OCI-LY3 (cell line): Measurements from ENCODE around the gene SEMA5A.

Experiments
- H2AFZ ChIP-seq: fragments of 200-600, 300-600 bp; shearing (Covaris generic); 2 replicates; pipeline ENCODE4 v1.6.0; 2014; ENCODE audit warnings: antibody characterized with exemption, low read depth, low read length
- H3K27ac ChIP-seq: fragments of 200-600, 300-600 bp; sonication (generic); 2 replicates; pipeline ENCODE4 v1.5.1; 2014; ENCODE audit warnings: mild to moderate bottlenecking, low read length, moderate library complexity, mixed read lengths
- H3K27me3 ChIP-seq: fragments of 200-600, 300-600 bp; sonication (generic); 2 replicates; pipeline ENCODE4 v1.6.1; 2014; ENCODE audit warnings: low read depth, low read length, mixed read lengths
- H3K36me3 ChIP-seq: fragments of 200-600, 300-600 bp; sonication (generic); replicated peaks from 2 replicates; pipeline ENCODE3; 2014; ENCODE audit warnings: low read depth, low read length, mixed read lengths
- H3K4me1 ChIP-seq: fragments of 300-600, 200-600 bp; sonication (generic); 2 replicates; pipeline ENCODE4 v1.6.1; 2014; ENCODE audit warnings: low read length, mixed read lengths
- H3K4me2 ChIP-seq: fragments of 200-600, 300-600 bp; sonication (generic); 2 replicates; pipeline ENCODE4 v1.6.1; 2014; ENCODE audit warnings: low read length, mixed read lengths
- H3K4me3 ChIP-seq: fragments of 300-600, 200-600 bp; sonication (generic); 2 replicates; pipeline ENCODE4 v1.5.1; 2014; ENCODE audit warnings: antibody characterized with exemption, mild to moderate bottlenecking, low read length, moderate library complexity
- H3K79me2 ChIP-seq: fragments of 300-600, 200-600 bp; shearing (Covaris generic); 2 replicates; pipeline ENCODE4 v1.6.1; 2014; ENCODE audit warnings: mild to moderate bottlenecking, low read length, mixed read lengths
- H3K9ac ChIP-seq: fragments of 300-600, 200-600 bp; shearing (Covaris generic); 2 replicates; pipeline ENCODE4 v1.6.0; 2014; ENCODE audit warnings: mild to moderate bottlenecking, low read length, moderate library complexity
- H3K9me3 ChIP-seq: fragments of 200-600, 300-600 bp; shearing (Covaris generic); 2 replicates; pipeline ENCODE4 v1.6.1; 2014; ENCODE audit warnings: low read length, mixed read lengths; ENCODE audit not compliant: insufficient read depth
- H4K20me1 ChIP-seq: fragments of 200-600, 300-600 bp; sonication (generic); 2 replicates; pipeline ENCODE4 v1.6.1; 2016; ENCODE audit warnings: low read length, mixed read lengths; ENCODE audit not compliant: insufficient read depth
- CTCF ChIP-seq: fragments of 200-600, 300-600 bp; sonication (generic); IDR thresholded peaks from 2 replicates; pipeline ENCODE4 v1.5.1; 2014; ENCODE audit warnings: antibody characterized with exemption, low read length, low read depth
- EZH2phosphoT487 ChIP-seq: fragments of 200-600 bp; shearing (Covaris generic); IDR thresholded peaks from 2 replicates; pipeline ENCODE4 v1.6.1; 2018; ENCODE audit warnings: antibody characterized with exemption, mixed run types, low read depth

SEMA5A gene

GRCh38 chr5:9173281-9174048 lies 372.4 kb downstream of the SEMA5A start:
- no peak overlapping the region for H2AFZ ChIP-seq
- H3K4me1 ChIP-seq = peaks cover 6% of the 10 kb centered on the region
- H3K4me2 ChIP-seq = no peak overlapping the region
- H3K36me3 ChIP-seq = no peaks in the 10 kb centered on the region
- no peak overlapping the region for H3K27ac ChIP-seq
- no peak overlapping the region for H3K4me3 ChIP-seq
- H3K27me3 ChIP-seq = 0 out of 2 replicates have a peak, but pooled peaks cover 5% of the 10 kb centered on the region
- H4K20me1 ChIP-seq = no peaks in the 10 kb centered on the region
- H3K9ac ChIP-seq = no peak overlapping the region
- H3K79me2 ChIP-seq = no peaks in the 10 kb centered on the region
- no peaks in the 10 kb centered on the region for H3K9me3 ChIP-seq
- TF ChIP-seq CTCF (no peak), EZH2phosphoT487 (no peak)

- Histone ChIP-seq H3K79me2 (no peaks in the 10 kb centered on the region), H3K36me3 (no peaks in the 10 kb centered on the region), H3K4me1 (peaks cover 6% of the 10 kb centered on the region), H3K27ac (no peak overlapping the region), H3K4me2 (no peak overlapping the region), H3K27me3 (0 out of 2 replicates have a peak, but pooled peaks cover 5% of the 10 kb centered on the region), H3K4me3 (no peak overlapping the region), H2AFZ (no peak overlapping the region), H3K9me3 (no peaks in the 10 kb centered on the region), H3K9ac (no peak overlapping the region), H4K20me1 (no peaks in the 10 kb centered on the region)
- TF ChIP-seq EZH2phosphoT487 = no peak
- TF ChIP-seq CTCF = no peak
These were observed 375.8 kb downstream of the SEMA5A start for GRCh38 chr5:9170026-9170425.

- H3K79me2 ChIP-seq = no peaks in the 10 kb centered on the region
- no peak overlapping the region for H3K9ac ChIP-seq
- H3K4me2 ChIP-seq = no peak overlapping the region
- H2AFZ ChIP-seq = no peak overlapping the region
- H3K4me3 ChIP-seq = no peak overlapping the region
- no peaks in the 10 kb centered on the region for H3K9me3 ChIP-seq
- H4K20me1 ChIP-seq = no peaks in the 10 kb centered on the region
- H3K4me1 ChIP-seq = peaks cover 6% of the 10 kb centered on the region
- H3K27me3 ChIP-seq = 0 out of 2 replicates have a peak, but pooled peaks cover 5% of the 10 kb centered on the region
- no peak overlapping the region for H3K27ac ChIP-seq
- H3K36me3 ChIP-seq = no peaks in the 10 kb centered on the region
- no peak for TF ChIP-seq EZH2phosphoT487
- no peak for TF ChIP-seq CTCF
These were observed 376.3 kb downstream of the SEMA5A start for GRCh38 chr5:9169557-9169902.

GRCh38 chr5:9168791-9169556 lies 376.9 kb downstream of the SEMA5A start:
- TF ChIP-seq EZH2phosphoT487 (no peak), CTCF (no peak)
- Histone ChIP-seq H3K36me3 (no peaks in the 10 kb centered on the region), H3K4me3 (no peak overlapping the region), H2AFZ (no peak overlapping the region), H3K4me2 (no peak overlapping the region), H3K27ac (no peak overlapping the region), H3K9ac (no peak overlapping the region), H3K79me2 (no peaks in the 10 kb centered on the region), H3K9me3 (no peaks in the 10 kb centered on the region), H4K20me1 (no peaks in the 10 kb centered on the region), H3K4me1 (peaks cover 6% of the 10 kb centered on the region), H3K27me3 (0 out of 2 replicates have a peak, but pooled peaks cover 5% of the 10 kb centered on the region)
